Activated T-cell treated with anti-CD3 and anti-CD28 coated beads for 1 hour (primary cell): ENCODE measurements around the gene LHPP.

Source experiments
- DNase-seq: peaks from one replicate; pipeline ENCODE4 v3.0.0-alpha.2; 2020; ENCODE audit warnings: low read depth

Gene LHPP

DNA sequence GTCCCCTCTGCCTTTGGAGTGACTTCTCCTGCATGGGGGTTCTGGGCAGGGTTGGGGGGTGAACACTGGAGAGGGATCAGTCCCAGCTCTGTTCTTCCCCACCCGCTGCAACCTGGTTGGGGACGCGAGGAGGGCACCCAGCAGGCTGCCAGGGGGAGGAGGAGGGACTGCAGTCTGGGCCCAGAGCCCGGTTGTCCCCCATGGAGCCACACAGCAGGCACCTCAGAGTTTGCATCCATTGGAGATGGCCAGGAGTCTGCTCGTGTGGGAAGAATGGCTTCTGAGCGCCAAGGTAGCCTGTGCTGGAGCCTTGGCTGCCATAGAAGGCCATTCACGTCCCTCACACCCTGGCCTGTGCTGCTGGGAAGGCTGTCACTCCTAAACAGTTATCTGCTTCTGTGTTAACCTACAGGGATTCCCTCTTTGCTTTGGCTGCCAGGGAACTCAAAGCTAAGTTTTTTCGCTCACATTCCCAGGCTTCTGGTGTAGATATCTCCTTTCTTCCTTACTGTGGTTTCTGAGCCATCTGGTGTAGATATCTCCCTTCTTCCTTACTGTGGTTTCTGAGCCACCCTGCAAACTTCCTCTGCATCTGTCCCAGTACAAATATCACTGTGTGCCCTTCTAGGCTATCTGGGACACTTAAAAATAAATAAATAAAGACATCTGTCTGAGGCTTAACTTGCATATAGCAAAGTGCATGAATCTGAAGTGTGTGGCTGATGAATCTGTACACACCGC is 133.7 kb downstream of the LHPP start:
- DNase-seq = no peak

DNA sequence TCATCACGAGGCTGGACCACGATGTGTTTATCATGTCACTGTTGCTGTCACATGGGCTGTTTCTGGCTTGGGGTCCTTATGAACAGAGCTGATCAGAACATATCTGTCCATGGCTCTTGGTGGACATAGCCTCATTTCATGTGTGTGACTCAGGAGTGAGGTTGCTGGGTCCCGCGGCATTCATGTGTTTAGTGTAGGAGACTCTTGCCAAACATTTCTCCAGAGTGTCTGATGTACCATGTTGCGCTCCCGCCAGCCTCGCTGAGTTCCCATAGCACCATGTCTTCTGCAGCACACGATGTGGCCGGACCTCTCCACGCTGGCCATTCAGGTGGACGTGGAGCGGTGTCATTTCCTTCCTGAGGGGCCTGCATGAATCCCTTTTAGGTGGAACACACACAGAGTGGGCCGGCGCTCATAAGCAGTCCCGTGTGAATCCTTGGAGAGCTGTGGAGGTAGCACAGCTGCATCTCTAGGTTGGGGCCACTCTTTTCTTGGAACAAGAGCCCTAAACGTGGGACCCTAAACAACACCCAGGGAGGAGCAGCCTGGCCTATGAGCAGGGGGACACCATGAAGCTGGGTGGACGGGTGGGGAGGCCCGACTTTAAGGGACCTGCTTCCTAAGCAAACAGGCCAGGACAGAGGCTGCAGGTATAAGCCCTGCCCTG is 134.6 kb downstream of the LHPP start:
- no peak for DNase-seq

DNA sequence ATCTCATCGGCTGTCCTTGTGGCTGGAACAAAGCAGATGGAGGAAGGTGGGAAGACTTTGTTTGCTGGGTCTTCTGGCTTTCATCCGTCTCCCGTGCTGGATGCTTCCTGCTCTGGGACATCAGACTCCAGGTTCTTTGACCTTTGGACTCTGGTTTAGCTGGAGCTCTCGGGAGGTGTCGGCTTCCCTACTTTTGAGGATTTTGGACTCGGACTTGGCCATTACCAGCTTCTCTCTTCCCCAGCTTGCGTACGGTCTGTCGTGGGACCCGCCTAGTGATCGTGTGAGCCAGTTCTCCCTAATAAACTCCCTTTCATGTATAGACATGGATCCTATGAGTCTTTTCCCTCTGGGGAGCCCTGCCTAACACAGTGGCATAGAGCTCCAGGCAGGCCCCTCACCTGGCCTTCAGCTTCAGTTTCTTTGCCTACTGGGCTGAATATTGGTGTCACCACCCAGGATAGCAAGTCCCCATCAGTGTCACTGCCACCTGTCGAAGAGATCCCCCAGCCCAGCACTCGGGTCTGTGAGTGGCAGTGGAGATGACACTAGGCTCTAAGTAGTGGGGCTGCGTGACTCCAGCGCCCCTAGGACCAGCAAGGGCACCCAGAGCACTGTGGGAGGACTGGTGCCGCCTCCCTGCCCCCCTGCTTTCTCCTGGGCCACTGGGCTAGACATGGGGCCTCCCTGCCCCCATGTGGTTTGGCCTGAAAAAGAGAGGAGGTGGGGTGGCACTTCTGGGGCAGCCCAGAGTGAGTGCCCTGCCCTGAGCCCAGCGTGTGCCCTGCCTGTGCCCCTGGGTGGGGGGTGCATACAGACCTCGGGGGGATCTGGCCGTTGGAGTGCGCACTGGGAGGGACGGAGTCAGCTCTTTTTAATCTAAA is 135.6 kb downstream of the LHPP start:
- no peak for DNase-seq

DNA sequence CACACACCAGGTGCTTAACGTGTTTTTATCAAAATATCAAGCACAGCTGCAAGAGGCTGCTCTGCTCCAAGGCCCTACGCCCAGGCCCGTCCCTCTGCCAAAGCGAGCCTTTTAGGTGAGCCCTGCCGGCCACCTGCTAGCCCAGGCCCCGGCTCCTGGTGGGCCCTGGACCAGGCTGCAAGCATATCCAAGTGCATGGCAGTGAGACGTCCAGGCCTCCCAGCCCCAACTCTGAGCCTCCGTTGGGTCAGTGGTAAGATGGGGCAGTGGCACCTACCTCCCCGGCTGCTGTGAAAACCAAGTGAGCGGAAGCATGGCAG is 136.2 kb downstream of the LHPP start:
- DNase-seq = no peak

DNA sequence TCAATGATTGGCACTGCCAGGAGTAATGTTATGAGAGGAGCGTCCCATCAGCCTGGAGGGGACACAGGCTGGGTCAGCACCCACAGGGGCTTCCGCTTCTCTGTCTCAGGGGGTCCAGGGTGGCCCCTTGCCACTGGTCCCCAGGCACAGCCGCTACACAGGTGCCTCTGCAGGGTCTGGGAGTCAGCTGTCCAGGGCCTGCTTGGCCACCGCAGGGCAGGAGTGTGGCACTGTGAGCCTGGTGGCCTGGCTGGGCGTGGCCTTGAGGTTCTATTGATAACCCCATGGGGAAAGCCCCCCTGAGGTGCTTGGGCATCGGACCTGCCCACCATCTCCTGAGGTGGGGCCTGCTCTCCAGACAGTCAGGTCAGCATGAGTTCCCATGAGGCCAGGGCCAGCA is 136.6 kb downstream of the LHPP start:
- DNase-seq = no peak

DNA sequence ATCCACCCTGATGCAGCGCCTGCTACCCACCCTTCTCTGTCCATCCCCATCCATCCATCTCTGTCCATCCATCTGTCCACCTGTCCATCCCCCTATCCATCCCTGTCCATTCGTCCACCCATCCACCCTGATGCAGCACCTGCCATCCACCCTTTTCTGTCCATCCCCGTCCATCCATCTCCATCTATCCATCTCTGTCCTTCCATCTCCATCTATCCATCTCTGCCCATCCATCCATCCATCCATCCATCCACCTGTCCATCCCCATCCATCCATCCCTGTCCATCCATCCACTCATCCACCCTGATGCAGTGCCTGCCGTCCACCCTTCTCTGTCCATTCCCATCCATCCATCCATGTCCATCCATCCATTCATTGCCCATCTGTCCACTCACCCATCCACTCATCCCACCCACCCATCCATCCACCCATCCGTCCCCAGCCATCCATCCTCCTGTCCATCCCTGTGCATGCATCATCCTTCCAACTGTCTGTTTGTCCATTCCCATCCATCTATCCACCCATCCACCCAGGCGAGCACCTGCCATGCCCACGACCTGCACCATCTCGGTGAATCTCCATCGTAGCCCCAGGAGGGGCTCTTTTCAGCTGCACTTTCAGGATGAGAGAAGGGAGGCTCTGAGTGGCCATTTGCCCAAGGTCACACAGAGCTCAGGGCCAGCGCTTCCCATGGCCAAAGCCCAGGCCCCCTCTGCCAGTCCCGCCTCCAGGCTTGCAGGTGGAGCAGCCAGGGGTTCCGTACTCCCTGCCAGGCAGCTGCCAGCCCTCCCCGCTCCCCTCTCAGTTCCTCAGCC is 137.4 kb downstream of the LHPP start:
- no peak for DNase-seq

DNA sequence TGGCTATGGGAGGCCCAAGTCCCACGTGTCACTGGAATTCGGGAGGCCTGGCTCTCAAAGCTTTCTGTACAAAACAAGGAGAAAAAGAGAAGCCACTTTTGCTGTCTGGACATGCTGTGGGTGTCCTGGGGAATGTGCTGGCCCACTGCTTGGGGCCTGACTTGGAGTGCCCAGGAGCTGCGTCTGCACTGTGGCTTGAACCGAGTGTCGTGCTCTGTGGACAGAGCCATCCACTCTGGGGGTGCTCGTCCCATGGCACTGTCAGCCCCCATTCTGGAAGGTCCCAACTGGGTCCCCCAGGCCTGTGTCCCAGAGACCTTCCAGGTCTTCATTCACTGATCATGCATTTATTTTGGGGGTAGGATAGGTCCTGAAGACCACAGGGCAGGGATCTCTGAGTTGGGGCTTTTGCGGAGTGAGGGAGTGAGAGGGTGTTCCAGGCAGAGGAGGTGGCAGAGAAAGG is 138.0 kb downstream of the LHPP start:
- DNase-seq = no peak

DNA sequence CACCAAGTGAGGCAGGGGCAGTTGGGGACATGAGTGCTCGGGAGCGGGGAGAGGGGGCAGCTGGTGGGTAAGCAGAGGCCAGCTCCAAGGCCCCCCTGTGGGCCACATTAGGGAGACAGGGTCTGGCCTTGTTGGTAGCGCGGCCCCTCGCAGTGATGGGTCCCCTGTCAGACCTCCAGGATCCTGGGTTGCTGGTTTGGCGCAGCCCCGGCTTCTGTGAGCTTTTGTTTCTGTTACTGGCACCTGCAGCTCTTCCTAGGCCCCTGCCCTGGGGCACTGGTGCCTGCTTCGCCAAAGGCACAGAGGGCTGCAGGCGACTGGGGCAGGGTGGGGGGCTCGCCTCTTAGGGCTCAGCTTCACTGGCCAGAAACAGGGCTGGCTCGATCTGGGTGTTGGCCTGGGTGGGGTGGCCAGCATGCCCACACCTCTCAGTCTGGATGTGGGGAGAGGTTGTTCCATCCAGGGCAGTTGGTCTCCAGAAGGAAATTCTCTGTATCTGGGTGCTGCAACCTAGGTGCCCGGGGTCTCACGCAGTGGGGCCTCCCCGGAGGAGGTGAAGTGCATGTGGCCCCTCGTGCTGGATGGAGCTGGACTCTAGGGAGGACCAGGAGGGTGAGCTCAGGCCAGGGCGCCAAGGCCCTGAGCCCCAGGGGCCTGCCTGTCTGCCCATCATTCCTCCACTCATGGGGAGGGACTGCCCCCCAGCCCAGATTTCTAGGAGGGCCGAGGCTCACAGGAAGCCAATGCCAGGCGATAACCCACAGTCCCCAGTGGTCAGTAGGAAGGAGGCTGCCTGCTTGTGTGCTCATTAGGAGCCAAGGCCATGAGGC is 138.6 kb downstream of the LHPP start:
- DNase-seq = no peak

DNA sequence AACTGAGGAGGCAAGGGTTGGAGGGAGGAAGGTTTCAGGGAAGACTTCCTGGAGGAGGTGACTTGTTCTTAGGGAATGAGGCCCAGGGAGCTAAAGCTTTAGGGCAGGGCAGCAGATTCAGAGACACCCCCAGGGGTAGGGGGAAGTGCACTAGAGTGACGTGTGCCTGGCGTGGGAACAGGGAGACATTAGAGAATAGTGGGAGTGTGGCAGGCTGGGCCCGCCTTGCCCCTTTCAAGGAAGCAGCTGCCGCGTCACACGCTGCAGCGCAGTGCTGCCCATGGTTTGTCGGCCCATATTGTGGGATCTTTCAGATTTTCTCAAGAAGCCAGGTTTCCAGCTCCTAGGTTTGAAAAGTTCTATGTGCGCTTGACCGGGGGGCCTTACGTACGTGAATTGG is 139.4 kb downstream of the LHPP start:
- DNase-seq = no peak

DNA sequence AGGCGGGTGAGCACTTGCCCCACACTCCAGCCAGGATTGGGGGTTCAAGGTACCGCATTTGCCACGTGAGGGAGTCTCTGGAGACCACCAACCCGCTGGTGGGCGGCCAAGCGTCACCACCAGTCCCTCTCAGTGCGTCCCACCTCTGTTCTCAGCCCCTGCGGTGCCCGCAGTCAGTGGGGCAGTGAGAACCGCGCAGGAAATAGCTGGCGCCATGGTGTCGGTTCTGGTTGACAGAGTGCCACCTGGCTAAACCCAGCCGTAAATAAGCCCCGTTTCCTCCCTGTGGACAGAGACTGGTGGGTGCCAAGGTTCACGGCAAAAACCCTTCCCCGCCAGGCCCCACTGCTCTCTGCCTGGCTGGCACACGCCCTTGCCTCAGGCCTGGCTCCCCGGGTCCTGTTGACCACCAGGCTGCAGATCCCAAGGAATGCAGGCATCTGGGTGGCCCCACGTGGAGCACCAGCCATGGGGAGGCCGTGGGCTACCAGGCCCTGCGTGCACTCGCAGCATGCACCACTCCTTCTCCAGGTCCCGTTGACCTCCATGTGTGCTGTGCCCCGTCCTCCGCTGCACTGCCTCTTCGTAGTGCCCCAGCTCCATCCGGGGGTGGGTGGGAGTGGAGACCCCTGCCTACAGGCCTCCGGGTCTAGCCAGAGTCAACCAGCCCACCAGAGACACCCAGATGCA is 140.0 kb downstream of the LHPP start:
- no peak for DNase-seq

DNA sequence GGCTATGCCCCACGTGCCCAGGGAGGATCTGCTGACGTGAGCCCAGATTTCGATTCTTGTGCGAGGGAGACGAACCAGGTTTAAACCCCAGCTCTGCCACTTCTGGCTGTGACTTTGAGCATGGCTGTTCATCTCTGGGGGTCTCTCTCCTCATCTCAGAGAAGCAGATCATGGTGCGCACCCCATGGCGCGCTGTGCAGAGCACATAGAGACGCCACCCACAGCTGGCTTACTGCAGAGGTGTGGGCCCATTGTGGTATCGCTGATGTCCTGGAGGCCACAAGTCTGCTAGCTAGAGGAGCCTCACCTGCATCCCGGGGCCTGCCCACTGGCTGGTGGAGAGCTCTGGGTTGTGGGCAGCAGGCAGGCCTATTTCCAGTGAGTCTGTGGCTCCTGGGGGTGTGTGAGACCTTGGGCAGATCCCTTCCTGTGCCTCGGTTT is 140.5 kb downstream of the LHPP start:
- DNase-seq = no peak

DNA sequence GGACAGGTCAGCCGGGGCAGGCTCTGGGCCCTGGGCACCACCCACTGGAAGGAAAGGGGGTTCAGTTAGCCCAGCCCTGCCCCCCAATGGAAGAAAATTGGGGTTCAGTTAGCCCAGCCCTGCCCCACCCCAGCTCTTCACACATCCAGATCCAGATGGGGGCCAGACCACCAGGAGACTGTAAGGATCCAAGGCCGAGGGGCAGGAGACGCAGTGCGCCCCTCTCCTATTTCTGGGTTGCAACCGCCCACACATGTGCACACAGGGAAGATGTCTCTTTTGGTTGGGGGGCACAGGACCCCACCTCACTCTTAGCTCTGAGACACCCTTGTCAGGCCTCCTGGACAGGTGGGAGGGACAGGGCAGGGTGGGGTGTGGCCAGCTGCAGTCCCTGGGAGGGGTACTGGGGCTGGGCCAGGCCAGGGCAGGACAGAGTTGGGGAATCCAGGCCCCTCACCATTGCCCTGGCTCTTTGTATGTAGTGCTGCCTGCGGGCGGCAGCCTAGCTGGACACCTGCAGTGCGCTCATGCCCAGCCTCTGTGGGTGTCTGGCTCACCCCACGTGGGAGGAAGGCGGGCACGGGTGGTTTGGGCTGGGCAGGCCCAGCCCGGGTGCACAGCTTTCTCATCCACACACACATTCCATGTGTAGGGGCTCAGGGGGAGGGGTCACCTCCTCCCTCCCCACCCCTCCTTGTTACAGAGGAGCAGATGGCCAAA is 141.2 kb downstream of the LHPP start:
- DNase-seq = no peak

DNA sequence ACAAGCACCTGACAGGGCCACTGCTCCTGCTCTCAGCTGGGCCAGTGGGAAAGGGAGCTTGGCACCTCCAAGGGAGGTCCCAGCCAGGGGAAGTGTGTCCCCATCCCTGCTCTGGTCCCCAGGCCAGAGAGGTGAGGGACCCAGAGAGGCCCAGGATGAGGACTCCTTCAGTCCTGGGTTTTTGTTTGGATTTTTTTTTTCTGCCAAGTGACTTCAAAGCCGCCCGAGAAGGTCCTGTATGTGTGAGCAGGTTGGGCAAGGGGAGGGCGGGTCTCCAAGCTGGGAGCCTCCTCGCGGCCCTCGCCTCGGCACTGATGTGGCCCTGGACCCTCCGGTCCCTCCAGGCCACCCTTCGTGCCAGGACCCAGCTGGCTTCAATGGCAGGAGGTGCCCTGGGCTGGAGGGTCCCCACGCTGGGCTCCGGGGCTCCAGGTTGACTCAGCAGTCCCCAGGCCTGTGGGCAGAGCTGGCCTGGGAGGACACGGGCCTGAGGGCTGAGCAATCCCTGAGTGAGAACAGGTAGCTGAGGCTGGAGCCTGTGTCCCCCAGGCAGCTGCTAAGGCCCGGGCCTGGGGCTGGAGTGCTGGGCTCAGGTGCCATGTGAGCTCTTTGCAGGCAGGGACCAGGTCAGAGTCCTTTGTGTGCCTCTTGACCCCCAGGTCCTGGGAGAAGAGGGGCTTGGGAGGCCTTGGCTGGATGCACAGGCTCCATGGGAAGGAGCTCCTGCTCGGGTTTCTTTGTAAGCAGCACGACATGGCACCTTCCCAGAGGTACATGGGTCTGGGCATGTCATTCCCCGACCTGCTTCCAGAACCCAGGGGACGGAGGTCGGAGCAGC is 142.0 kb downstream of the LHPP start:
- DNase-seq = no peak

DNA sequence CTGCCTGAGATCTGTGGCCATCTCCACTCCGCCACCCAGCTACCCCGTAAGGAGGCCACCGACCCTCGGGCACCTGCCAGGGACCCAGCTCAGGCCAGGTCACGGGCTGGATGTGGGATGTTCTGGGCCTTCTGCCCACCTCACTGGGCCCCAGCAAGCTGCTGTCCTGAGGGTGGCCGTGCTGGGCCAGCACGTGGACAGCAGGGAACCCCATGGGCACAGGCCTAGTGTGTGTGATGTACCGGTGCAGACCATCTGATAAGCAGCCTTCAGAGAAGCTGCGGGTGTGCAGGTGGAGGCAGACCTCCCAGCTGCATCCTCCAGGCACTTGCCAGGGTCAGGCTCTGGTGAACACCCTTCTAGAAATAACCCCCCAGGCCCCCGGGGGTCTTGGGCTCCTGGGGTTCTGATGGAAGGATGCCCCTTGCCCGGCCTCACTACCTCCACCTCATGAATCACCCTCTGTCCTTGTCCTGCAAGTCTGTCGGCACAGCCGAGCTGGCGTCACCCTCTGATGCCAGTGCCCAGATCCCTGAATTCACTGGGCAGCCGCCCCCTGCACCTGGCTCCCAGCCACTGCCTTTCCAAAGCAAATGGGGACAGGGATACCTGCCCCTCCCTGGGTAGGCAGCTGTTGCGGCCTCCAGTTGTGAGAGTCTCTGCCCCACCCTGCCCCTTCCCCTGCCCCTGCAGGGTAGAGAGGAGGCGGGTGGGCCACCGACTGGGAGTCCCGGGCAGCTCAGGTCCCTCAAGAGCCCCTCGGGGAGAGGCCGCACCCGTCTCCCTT is 142.8 kb downstream of the LHPP start:
- no peak for DNase-seq

DNA sequence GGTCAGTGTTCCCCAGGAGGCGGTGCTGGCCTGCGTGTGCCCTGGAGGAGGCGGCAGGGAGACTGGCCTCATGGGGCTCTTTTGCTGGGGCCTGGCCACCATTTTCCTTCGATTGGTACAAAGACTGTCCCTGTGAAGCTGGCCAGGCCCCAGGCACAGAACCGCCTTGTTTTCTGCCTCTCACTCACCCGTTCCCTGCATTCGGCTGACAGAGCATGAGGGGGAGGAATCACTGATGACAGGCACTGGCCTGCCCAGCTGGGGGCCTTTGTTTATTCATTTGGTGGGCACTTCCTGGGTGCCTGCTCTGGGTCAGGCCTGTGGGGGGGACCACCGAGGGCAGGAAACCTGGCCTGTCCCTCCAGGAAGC is 143.4 kb downstream of the LHPP start:
- no peak for DNase-seq

DNA sequence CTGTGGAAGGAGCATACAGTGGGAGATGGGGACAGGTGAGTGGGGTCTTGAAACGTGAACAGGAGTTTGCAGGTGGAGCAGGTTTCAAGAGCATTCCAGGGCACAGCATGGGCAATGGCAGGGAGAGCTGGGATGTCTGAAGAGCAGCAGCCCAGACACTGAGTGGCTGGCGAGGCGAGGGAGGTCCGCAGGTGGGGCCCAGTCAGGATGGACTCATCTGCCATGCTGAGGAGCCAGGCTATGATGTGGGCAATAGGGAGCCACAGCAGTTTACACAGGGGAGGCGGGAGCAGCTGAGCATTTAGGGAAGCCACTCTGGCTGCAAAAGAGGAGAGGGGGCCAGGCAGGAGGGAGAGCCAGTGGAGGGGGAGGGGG is 143.8 kb downstream of the LHPP start:
- no peak for DNase-seq

DNA sequence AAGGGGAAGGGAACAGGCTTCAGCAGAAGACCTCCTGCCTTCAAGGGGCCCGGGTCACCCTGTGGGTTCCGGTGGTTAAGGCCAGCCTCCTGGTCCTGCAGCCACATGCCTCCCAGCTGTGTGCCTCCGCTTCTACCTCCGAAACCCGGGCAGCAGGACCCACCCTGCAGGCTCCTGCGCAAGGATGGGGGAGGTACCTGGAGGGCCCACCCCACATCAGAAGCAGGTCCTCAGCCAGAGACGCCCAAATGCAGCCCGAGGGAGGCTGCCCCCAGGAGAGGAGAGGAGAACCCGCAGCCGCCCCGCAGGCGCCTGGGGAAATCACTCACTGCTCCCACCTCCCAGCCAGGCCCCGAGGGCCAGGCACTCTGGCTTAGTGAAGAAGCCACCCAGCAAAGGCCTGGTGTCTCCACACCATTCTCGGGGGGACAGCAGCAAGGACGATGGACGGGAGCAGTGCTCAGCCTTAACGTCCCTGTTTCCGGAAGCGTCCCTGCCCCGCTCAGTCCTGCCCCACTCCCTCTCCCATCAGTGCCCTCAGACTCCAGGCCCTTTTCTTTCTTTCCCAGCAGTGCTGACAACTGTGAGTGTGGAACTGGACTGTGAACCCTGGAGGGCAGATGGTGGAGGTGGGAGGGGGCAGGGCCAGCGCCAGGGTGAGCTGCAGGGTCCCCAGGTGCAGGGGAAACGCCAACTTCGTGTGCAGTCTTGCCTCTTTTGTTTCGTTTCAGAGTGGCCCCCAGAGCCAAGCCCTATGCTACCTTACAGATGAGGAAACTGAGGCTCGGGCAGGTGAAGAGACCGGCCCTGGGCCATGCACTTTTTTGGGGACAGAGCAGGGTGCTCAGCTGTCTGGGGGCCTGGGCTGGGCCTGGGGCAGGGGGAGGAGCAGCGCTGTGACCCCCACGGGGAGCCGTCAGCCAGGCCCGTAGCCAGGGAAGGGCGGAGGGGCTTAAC is 144.5 kb downstream of the LHPP start:
- no peak for DNase-seq
